Uterus (tissue), 2 donors: Measurements from ENCODE around the gene C14orf132.

Source experiments
- POLR2A ChIP-seq, 2 donors: fragments of 450-650 bp; IDR thresholded peaks; one replicate each; pipeline ENCODE4 v1.6.1; 2016; ENCODE audit warnings: antibody characterized with exemption in 2 of 2, mild to moderate bottlenecking in 1 of 2, moderate library complexity in 1 of 2
- TF ChIP-seq, protein P1 (sequence below), 4 experiments: fragments of 200-600 bp in 2 of 4; fragments of 450-650 bp in 2 of 4; sonication (generic) in 2 of 4; IDR thresholded peaks; one replicate each; pipeline ENCODE4 v1.5.1; 2016 to 2019; ENCODE audit warnings: antibody characterized with exemption in 4 of 4, mild to moderate bottlenecking in 2 of 4, moderate library complexity in 1 of 4

- TF ChIP-seq, protein P1, sequence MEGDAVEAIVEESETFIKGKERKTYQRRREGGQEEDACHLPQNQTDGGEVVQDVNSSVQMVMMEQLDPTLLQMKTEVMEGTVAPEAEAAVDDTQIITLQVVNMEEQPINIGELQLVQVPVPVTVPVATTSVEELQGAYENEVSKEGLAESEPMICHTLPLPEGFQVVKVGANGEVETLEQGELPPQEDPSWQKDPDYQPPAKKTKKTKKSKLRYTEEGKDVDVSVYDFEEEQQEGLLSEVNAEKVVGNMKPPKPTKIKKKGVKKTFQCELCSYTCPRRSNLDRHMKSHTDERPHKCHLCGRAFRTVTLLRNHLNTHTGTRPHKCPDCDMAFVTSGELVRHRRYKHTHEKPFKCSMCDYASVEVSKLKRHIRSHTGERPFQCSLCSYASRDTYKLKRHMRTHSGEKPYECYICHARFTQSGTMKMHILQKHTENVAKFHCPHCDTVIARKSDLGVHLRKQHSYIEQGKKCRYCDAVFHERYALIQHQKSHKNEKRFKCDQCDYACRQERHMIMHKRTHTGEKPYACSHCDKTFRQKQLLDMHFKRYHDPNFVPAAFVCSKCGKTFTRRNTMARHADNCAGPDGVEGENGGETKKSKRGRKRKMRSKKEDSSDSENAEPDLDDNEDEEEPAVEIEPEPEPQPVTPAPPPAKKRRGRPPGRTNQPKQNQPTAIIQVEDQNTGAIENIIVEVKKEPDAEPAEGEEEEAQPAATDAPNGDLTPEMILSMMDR (IDR thresholded peaks at IDR 0.05), result no peak
- no peak for TF ChIP-seq POLR2A (IDR thresholded peaks at IDR 0.05)
These were observed 7.5 kb upstream of the C14orf132 start for GRCh38 chr14:96031691-96032090.
